Measurements from ENCODE around the gene KCNK10. TPM values are rescaled to one million over a fixed set of nuclear protein-coding genes. Genes with fewer than 3 reads are reported as not detected.

The KCNK10 gene
- total RNA-seq, 1 donor from 2014 or later: 11.5 TPM

DNA sequence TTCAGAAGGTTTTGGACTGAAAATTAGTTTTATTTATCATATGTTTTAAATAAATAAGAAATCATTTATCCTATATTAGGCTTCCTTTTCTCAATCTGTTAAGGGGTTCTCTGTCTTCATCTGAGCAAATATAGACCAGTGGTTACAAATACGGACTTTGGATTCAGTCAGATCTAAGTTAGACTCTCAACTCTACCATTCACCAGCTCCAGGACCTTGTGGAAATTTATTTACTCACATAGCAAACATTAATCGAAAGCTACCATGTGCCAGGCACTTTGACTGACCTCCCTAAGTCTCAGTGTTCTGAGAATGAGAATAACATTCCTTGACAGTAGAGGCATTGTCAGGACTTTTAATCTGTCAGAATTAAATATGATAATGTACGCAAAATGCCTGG, 22.3 kb downstream of the KCNK10 start:
- DNase-seq (ENCODE audit: low read depth, low spot score): no peak
- H3K27ac Mint-ChIP-seq (ENCODE audit: unreplicated experiment): no peak overlapping the region
- H3K9me3 Mint-ChIP-seq: no peaks in the 10 kb centered on the region
- peaks cover 4% of the 10 kb centered on the region for H3K27me3 Mint-ChIP-seq (ENCODE audit: low read depth)
- TF ChIP-seq, protein P1, sequence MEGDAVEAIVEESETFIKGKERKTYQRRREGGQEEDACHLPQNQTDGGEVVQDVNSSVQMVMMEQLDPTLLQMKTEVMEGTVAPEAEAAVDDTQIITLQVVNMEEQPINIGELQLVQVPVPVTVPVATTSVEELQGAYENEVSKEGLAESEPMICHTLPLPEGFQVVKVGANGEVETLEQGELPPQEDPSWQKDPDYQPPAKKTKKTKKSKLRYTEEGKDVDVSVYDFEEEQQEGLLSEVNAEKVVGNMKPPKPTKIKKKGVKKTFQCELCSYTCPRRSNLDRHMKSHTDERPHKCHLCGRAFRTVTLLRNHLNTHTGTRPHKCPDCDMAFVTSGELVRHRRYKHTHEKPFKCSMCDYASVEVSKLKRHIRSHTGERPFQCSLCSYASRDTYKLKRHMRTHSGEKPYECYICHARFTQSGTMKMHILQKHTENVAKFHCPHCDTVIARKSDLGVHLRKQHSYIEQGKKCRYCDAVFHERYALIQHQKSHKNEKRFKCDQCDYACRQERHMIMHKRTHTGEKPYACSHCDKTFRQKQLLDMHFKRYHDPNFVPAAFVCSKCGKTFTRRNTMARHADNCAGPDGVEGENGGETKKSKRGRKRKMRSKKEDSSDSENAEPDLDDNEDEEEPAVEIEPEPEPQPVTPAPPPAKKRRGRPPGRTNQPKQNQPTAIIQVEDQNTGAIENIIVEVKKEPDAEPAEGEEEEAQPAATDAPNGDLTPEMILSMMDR (conservative IDR thresholded peaks at IDR 0.05): no peak
- no peak overlapping the region for H3K4me3 Mint-ChIP-seq
- no peaks in the 10 kb centered on the region for H3K4me1 Mint-ChIP-seq
- H3K36me3 Mint-ChIP-seq (ENCODE audit: low read depth): no peaks in the 10 kb centered on the region

DNA sequence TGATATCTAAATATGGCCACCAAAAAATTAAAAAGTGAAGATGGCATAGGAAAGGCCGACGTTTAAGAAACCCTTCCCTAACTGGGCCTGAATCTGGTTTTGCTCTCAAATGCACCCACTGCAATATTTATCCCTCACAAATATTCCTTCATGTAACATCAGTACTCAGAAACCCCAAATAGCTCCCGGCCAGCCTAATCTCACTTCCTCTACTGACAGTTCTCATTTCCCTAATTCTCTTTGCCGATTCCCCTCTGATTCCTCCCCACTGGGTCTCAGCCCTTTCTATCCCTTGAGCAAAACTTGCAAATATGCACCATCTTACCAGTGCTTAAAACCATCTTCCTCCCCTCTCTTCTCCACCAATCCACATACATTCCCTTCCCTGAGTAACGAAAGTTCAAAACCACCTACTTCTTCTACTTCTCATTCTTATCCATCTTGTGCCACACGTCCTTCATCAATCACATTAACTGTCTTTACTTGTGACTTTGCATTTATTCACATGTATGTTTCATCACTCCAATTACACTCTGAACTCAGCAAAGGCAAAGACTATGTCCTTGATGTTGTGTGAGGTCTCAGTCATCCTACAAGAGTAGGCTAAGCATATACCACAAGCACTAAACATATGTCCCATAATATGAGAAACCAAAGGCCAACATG, 23.1 kb downstream of the KCNK10 start:
- DNase-seq (ENCODE audit: low read depth, low spot score): no peak
- H3K36me3 Mint-ChIP-seq (ENCODE audit: low read depth): no peaks in the 10 kb centered on the region
- TF ChIP-seq, protein P1 (conservative IDR thresholded peaks at IDR 0.05): no peak
- H3K9me3 Mint-ChIP-seq: no peaks in the 10 kb centered on the region
- no peaks in the 10 kb centered on the region for H3K4me1 Mint-ChIP-seq
- H3K27me3 Mint-ChIP-seq (ENCODE audit: low read depth): peaks cover 4% of the 10 kb centered on the region
- no peak overlapping the region for H3K27ac Mint-ChIP-seq (ENCODE audit: unreplicated experiment)
- H3K4me3 Mint-ChIP-seq: no peak overlapping the region

DNA sequence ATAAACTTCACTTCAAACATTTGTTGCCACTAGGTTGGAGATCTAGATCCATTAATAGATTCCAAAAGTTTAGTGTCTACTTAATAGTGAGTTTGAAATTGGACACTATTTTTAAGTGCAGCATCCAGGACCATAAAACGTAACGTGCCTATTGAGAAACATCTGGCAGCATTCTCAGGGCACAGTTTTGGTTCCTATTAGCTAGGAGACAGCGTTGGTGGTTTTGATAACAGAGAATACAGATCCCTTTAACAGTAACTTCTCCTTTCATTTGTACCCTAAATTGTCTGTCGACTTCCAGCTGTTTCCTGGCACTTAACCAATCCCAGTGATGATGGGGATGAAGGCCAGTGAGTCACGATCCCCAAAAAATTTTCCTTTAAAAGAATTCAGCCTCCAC, 25.8 kb downstream of the KCNK10 start:
- Mint-ChIP-seq H3K27ac (ENCODE audit: unreplicated experiment) (no peak overlapping the region), H3K27me3 (ENCODE audit: low read depth) (peaks cover 4% of the 10 kb centered on the region), H3K36me3 (ENCODE audit: low read depth) (peaks cover 3% of the 10 kb centered on the region), H3K4me1 (no peaks in the 10 kb centered on the region), H3K9me3 (no peaks in the 10 kb centered on the region), H3K4me3 (no peak overlapping the region)
- DNase-seq (ENCODE audit: low read depth, low spot score): no peak
- TF ChIP-seq, protein P1 (conservative IDR thresholded peaks at IDR 0.05): no peak

DNA sequence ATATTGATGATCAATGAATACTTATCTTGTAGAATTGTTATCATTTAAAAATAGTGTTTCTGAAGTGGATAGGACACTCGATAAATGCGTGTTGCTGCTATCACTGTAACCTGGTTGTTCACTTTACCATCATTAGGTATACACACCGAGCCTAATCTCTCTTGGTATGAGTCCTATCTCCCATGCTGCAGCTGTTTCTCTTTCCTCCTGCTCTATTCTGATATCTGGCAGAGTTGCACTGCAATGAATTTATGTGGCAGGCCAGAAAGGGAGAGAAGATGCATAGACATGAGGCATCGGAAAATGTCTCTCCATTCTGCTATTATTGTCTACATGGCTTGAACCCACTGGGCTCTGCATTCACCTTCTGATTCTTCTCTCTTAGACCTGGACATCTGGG, 26.7 kb downstream of the KCNK10 start:
- H3K27me3 Mint-ChIP-seq (ENCODE audit: low read depth): peaks cover 4% of the 10 kb centered on the region
- H3K9me3 Mint-ChIP-seq: no peaks in the 10 kb centered on the region
- no peak for DNase-seq (ENCODE audit: low read depth, low spot score)
- H3K36me3 Mint-ChIP-seq (ENCODE audit: low read depth): peaks cover 3% of the 10 kb centered on the region
- H3K4me1 Mint-ChIP-seq: no peaks in the 10 kb centered on the region
- no peak overlapping the region for H3K4me3 Mint-ChIP-seq
- TF ChIP-seq, protein P1 (conservative IDR thresholded peaks at IDR 0.05): no peak
- H3K27ac Mint-ChIP-seq (ENCODE audit: unreplicated experiment): no peak overlapping the region

DNA sequence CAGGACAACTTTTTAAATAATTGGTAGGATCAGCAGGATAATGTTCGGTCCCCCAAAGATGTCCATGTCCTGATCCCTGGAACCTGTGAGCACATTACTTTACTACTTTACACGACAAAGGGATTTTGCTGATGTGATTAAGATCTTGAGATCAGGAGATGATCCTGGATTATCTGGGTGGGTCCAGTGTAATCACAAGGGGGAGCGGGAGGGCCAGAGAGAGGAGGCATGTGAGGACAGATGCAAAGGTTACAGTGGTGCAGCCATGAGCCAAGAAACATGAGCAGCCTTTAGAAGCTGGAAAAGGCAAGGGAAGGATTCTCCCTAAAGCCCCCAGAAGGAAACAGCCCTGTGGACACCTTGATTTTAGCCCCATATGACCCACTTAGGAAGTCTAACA, 33.1 kb downstream of the KCNK10 start:
- H3K4me1 Mint-ChIP-seq: no peaks in the 10 kb centered on the region
- peaks cover 6% of the 10 kb centered on the region for H3K36me3 Mint-ChIP-seq (ENCODE audit: low read depth)
- TF ChIP-seq, protein P1 (conservative IDR thresholded peaks at IDR 0.05): no peak
- DNase-seq (ENCODE audit: low read depth, low spot score): no peak
- peaks cover 3% of the 10 kb centered on the region for H3K27me3 Mint-ChIP-seq (ENCODE audit: low read depth)
- no peaks in the 10 kb centered on the region for H3K9me3 Mint-ChIP-seq
- H3K4me3 Mint-ChIP-seq: no peak overlapping the region
- no peak overlapping the region for H3K27ac Mint-ChIP-seq (ENCODE audit: unreplicated experiment)
